Gastrocnemius medialis (tissue), 4 donors: ENCODE data around the gene RPS27L.

Source experiments
- POLR2A ChIP-seq, 2 donors: fragments of 450-650 bp; IDR thresholded peaks; one replicate each; pipeline ENCODE4 v1.6.1; 2017; ENCODE audit warnings: antibody characterized with exemption in 2 of 2, mild to moderate bottlenecking in 2 of 2, moderate library complexity in 2 of 2
- TF ChIP-seq, protein P1 (sequence below), 5 experiments: fragments of 450-650 bp in 3 of 5; fragments of 200-600 bp in 2 of 5; sonication (generic) in 2 of 5; IDR thresholded peaks in 4 of 5; conservative IDR thresholded peaks in 1 of 5; 1 replicate in 4 of 5; 2 replicates in 1 of 5; pipeline ENCODE4 v1.5.1; 2016 to 2019; ENCODE audit warnings: antibody characterized with exemption in 5 of 5, mild to moderate bottlenecking in 3 of 5, moderate library complexity in 3 of 5

DNA sequence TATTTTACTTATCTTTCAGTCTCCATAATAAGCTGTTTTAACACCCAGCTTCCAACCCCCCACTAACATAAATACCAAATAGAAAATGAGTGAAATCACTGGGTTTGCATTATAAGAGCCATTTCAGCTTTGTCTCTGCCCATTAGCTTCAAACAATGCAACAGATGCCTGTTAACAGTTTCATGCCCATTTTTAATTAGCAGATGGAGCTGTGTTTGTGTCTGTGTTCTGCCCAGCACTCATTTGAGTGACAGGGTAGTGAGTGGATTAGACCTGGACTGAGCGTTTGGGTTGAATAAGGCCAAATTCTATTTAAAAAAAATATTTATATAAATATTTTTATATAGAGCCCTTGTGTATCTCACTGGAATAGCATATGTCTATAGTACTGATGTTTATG is 39.6 kb upstream of the RPS27L start:
- TF ChIP-seq POLR2A (IDR thresholded peaks at IDR 0.05), result no peak
- TF ChIP-seq, protein P1, sequence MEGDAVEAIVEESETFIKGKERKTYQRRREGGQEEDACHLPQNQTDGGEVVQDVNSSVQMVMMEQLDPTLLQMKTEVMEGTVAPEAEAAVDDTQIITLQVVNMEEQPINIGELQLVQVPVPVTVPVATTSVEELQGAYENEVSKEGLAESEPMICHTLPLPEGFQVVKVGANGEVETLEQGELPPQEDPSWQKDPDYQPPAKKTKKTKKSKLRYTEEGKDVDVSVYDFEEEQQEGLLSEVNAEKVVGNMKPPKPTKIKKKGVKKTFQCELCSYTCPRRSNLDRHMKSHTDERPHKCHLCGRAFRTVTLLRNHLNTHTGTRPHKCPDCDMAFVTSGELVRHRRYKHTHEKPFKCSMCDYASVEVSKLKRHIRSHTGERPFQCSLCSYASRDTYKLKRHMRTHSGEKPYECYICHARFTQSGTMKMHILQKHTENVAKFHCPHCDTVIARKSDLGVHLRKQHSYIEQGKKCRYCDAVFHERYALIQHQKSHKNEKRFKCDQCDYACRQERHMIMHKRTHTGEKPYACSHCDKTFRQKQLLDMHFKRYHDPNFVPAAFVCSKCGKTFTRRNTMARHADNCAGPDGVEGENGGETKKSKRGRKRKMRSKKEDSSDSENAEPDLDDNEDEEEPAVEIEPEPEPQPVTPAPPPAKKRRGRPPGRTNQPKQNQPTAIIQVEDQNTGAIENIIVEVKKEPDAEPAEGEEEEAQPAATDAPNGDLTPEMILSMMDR (IDR thresholded peaks at IDR 0.05 in 4 of 5, conservative IDR thresholded peaks at IDR 0.05 in 1 of 5), result no peak
